HG02678 (cell line): ENCODE measurements around the gene ADAMTSL2.

Experiments
- ATAC-seq: cut with Tn5 transposase; IDR thresholded peaks from one replicate; pipeline ENCODE4 v1.9.1; 2021; ENCODE audit warnings: mild to moderate bottlenecking, moderate library complexity; ENCODE audit not compliant: unreplicated experiment

The ADAMTSL2 gene

DNA sequence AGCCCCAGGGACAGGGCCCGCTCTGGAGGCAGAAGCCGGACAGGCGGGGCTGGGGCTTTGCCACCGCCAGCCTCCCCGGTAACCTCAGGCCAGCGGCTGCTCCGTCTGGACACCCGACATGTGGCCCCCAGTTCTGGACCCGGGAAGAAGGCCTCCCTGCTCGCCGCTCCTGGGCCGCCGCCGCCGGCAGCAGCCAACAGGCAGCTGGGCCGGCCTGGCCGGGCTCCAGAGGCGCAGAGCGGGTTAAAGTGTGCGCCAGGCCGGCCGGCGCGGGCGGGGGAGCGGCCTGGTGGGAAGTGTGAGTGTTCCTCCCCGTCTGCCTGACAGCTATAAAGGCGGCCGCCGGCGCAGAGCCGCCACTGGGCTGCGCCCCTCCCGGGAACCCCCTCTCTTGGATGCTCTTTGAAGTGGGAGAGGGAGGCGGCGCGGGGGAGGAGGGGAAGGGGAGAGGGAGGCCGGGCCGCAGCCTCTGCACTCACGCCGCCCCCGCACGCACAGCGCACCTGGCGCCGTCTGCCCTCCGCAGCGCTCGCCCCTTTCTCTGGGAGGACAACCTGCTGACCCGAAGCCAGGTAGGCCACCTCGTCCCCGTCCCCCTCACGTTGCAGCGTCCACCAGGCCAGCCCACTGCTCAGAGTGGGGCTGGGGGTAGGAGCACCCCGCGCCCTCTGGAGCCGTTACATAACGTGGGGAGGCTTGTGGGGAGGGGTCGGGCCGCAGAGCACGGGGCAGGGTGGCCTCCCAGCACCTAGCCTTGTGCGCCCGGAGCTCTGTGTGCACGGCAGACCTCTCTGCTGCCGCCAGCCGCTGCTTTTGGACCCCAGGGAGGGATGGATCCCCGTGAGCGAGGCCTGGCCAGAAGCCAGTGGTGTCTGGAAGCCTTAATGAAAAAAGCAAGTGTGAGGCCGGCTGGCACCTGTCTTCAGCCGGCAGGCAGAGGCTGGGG lies at the start of gene ADAMTSL2:
Gene ADAMTSL2, plus strand, starts transcription at position 359 of the 946 bp plus-strand sequence. CDS start 2,009 bp downstream, outside the sequence.
- ATAC-seq = peak; percentile 45

DNA sequence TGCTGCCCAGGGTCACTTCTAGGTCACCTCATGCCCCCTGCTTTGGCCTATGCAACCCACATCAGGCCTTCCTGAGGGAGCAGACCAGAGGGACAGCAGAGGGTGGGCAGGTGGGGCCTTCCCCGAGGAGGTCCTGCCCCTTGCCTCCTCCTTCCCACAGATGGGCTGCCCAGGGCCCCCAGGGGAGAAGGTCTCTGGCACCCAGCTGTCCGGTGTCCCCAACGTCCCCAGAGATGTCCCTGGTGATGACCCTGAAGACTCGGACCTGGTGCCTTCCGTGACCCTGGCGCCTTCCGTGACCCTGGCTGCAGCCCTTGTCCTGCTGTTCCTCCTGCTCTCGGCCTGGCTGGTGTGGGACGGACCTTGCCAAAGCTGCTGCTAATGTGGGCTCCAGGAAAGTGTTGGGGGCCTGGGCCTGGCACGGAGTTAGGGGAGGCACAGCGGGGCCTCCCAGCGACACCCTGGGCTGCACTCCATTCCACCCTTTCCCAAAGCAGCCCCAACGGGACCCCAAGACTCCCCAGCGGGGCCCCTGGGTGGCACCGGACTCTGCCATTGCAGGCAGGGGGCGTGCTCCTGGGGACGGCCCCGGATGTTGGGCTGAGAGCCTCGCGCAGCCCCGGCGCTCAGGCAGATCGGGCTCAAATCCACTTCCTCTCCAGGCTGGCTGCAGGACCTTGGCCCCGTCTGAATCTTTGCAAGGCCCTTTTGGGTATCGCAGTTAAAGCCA lies 48.8 kb upstream of the ADAMTSL2 start:
- peak; percentile 12 for ATAC-seq

DNA sequence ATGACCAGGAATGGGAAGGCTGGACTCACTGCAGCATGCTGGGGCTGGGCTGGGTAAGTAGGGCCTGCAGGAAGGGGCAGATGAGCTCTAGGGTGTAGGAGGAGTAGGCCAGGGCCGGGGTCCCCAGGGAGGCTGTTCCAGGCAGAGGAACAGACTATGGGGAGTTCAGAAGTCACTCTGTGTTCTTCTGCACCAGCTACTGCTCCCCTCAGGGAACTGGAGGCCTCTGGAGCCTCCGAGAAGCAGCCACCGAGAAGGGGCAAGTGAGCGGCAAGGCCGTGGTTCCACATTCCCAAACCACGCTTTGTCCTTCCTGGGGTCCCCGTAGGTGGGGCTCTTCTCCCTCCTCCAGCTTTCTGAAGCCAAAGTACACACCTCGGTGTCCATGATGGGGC lies 47.2 kb upstream of the ADAMTSL2 start:
- no peak for ATAC-seq

DNA sequence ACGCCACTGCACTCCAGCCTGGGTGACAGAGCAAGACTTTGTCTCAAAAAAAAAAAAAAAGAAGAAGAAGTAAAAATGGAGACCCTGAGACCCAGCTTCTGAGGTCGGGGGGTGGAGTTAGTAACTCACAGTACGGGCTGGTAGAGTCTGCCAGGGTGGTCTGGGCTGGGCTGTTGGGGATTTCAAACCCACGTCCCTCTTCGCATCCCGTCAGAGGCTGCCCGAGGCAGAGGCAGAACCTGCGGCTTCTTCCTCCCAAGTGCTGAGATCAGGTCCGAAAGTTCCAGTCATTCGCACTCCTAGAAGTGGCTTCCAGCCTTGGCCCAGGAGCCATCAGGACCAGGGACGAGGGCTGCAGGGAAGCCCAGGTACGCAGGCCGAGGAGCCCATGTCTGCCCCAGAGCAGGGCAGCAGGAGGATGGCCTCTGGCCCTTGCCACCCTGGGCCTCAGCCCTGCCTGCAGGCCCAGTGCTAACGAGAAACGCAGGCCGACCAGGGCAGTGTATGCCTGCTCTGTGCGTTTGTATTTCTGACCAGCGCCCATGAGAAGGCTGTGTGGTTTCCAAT lies 45.7 kb upstream of the ADAMTSL2 start:
- no peak for ATAC-seq

DNA sequence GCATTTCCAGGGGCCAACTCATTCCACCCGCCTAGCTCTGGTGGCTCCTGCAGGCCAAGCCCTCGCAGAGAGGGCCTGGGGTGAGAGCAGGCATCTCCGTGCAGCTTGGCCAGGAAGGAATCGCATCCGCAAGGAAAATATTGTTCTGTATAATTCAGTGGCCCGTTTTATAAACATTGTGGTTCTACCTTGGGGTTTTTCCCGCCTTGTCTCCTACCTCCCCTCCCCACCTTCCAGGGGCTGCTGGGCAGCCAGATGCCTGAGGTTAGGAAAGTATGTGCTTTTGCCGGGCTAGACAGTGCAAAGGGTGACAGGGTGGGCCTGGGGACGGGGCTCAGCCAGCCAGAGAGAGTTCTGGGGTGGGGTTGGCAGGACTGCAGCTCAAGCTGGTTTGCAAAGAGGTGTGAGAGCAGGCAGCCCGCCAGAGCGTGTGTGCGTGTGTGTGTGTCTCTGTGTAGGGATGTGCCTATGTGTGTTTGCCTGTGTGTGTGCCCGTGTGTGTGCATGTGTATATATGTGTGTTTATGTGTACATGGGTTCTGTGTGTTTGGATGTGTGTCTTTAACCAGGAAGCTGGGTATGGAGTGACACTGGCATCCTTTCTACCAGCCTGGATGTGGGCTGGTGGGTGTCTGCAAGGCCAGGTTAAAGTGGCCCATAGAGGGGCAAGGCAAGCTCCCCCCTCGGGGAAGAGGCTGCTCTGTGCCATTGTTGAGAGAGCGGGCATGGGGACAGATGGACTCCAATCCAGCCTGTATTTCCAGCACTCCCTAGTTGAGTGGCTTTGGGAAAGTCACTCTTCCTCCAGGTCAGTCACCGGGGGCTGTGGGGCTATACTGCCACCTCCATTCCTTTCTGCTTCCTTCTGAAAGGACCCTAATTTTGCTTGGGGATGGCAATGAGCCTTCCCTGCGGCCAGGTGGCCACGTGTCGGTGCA lies 45.0 kb upstream of the ADAMTSL2 start:
- ATAC-seq = no peak

DNA sequence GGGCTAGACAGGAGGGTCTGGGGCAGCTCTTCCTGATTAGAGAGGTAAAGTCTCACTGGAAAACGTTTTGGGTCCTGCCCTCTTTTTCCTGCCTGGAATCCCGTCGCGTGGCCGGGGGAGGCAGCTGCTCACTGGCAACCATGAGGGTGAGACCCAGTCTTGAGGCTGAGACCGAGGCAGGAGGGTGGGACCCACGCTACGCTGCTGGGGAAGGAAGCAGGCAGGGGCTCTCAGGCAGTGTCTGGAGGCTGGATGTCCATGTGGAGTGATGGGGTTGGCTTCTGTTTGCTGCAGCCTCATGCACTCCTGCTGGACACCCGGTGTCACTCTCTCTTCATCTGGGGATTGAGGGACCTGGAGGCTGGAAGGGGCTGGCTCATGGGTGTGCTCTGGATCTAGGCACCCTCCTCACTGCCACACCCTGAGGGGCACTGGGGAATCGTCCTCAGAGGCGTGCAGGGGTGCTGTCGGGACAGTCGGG lies 44.3 kb upstream of the ADAMTSL2 start:
- ATAC-seq = no peak

DNA sequence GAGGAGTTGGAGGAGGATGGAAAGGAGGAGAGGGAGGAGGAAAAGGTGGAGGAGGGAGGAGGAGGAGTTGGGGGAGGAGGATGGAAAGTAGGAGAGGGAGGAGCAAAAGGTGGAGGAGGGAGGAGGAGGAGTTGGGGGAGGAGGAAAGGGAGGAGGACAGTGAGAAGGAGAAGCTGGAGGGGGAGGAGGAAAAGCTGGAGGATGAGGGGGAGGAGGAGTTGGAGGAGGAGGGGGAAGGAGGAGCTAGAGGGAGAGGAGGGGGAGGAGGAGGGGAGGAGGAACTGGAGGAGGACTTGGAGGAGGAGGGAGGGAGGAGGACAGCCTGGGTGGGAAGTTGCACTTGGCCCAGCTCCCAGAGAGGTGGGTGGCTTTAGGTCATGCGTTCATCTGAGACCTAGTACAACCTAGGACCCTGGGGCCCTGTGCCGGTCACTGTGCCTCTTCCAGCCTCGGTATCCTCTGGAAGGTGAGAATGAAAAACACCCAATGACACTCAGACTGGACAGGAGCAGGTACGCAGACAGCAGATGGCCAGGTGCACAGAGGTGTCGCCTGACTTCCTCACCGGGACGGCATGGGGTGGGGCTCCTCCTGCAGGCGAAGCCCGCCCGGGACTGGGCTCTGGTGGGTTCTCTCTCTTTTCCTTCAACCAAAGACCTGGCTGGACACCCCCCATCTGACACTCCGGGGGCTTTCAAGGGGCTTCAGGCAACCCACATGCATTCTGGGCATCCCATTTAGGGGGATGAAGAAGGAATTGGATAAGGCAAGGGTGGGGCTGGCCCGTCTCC lies 43.4 kb upstream of the ADAMTSL2 start:
- no peak for ATAC-seq

DNA sequence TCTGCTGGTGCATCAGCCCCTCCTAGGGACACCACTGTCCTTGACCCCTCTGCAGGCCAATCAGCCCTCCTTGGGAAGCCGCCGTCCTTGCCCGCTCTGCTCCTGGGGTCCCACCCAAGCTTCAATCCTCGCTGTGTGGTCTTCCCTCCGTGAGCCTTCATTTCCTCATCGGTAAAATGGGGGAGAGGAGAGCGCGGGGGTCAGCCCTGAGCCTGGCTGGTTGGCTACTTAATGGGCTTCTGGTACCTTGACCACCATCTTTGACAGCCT lies 42.9 kb upstream of the ADAMTSL2 start:
- no peak for ATAC-seq

DNA sequence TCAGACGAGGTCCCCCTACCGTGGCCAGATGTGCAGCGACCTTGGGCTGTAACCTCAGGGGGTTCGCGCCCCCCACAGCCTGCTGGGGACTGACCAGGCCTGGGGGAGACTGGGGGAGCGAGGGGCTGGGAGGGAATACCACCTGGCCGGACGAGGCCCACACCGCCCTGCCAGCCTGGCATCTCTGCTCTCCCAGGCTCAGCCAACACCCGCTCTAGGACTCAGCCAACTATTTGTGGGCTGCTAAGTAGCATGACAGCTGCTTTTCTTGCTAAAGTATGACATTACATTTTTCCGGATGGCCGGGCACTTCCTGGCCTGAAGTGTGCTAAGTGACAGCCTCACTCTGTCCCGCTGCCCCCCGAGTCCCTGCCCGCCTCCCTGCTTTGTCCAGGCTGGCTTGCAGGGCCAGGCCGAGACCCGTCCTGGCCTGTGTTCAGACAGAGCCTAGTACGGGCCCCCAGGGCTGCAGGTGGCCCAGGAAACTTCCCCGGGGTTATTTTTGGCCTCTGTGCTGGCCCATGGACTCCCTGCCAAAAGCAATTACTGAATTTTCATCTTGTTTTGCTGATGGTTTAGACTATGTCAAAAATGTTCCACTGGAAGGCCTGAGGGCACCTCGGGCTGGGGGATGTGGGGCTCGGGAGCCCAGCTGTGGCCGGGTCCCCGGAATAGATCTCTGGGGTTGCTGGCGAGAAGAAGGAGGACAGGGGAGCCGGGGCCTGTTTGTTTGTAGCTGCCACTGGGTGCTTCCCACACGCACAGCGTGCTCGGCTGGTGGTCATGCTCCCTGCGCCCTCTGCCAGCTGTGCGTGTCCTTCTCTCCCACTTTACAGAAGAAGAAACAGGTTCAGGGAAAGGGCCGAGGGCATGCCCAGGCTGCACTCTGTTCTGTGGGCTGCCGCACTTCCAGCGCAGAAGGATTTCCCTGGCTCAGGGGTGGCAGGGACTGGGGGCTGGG lies 42.2 kb upstream of the ADAMTSL2 start:
- no peak for ATAC-seq

DNA sequence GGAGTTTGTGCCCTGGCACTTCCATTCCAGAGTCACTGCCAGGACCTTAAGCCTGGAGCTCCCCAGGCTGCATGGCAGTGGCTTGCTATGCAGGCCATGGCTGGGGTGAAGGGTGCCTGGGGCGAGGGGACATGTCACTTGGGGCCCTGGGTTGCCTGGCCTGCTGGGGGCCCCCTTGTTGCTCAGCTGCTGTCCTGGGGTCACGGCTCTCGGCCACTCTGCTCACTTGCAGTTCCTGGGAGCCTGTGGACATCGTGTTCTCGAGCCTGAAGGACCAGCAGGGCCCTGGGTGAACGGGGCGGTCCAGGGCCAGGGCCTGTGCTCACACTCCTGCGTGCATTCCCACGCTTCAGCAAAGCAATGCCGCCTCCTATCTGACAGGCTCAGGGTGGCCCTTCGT lies 41.1 kb upstream of the ADAMTSL2 start:
- no peak for ATAC-seq

DNA sequence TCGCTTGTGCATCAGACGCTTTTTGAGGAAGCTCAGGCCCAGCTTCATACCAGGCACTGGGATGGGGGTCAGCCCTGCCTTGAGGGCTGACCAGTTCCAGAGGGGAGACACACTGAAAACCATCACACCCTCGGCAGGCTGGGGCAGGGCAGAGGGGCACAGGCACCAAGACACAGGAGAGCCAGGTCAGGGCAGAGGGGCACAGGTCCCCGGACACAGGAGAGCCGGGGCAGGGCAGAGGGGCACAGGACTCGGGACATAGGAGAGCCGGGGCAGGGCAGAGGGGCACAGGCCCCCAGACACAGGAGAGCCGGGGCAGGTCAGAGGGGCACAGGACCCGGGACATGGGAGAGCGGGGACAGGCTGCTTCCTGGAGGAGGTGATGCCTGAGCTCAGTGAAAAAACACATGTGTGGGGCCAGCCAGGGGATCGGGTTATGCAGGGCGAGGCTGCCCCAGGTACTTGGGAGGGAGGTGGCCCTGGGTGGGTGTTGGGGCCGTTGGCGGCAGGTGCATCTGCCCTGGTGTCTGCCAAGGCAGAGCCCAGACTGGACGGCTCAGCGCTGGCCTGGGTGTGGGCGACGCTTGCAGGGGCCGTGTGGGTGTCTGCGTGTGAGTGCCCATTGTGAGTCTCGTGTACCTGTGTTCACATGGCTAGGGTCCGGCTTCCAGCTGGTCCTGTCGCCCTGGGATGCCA lies 40.5 kb upstream of the ADAMTSL2 start:
- no peak for ATAC-seq

DNA sequence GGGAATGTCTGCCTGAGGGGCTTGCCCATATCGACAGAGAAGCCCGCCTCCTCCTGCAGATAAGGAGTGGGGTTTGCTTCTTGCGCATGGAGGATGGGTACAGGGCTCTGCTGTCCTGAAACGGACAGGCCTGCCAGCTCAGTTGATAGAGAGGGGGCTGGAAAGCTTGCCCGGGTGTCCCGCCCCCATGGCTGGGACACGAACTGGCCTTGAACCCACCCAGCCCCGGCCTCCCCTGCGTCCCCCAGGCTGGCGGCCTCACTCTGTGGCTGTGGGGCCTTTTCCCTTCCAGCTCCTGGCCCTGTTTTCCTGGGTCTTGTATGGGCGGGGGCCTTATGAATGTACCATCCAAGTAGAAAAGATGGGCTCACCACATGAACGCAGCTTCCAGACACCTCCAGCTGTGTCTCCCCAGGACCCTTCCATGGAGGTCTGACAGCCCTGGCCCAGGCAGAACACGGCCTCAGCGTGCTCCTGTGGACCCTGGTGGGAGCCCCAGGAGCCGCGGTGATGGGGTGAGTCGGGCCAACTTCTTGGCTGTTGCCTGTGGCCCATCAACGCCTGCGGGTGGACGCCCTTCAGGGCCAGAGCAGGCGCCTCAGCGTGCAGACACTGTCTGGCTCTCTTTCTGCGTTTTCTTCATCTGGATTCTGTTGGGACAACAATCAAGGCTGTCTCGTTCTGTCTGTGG lies 39.7 kb upstream of the ADAMTSL2 start:
- ATAC-seq = no peak

DNA sequence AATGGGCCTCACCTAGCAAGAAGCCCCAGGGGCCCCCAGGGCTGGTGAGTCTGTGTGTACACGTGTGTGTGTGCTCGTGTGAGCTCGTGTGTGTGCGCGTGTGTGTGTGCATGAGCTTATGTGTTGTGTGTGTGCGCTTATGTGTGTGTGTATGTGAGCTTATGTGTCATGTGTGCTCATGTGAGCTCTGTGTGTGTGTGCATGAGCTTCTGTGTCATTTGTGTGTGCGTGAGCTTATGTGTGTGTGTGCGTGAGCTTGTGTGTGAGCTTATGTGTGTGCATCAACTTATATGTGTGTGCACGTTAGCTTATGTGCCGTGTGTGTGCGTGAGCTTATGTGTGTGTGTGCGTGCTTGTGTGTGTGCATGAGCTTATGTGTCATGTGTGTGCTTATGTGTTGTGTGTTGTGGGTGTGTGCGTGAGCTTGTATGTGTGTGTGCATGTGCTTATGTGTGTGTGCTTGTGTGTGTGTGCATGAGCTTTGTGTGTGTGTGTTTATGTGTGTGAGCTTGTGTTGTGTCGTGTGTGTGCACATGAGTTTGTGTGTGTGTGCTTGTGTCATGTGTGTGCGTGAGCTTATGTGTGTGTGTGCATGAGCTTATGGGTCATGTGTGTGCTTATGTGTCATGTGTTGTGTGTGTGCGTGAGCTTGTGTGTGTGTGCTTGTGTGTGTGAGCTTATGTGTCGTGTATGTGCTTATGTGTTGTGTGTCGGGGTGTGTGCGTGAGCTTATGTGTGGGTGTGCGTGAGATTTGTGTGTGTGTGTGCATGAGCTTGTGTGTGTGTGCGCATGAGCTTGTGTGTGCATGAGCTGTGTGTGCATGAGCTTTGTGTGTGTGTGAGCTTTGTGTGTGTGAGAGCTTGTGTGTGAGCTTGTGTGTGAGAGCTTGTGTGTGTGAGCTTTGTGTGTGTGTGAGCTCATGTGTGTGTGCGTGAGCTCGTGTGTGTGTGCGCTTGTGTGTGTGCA lies 38.9 kb upstream of the ADAMTSL2 start:
- no peak for ATAC-seq

DNA sequence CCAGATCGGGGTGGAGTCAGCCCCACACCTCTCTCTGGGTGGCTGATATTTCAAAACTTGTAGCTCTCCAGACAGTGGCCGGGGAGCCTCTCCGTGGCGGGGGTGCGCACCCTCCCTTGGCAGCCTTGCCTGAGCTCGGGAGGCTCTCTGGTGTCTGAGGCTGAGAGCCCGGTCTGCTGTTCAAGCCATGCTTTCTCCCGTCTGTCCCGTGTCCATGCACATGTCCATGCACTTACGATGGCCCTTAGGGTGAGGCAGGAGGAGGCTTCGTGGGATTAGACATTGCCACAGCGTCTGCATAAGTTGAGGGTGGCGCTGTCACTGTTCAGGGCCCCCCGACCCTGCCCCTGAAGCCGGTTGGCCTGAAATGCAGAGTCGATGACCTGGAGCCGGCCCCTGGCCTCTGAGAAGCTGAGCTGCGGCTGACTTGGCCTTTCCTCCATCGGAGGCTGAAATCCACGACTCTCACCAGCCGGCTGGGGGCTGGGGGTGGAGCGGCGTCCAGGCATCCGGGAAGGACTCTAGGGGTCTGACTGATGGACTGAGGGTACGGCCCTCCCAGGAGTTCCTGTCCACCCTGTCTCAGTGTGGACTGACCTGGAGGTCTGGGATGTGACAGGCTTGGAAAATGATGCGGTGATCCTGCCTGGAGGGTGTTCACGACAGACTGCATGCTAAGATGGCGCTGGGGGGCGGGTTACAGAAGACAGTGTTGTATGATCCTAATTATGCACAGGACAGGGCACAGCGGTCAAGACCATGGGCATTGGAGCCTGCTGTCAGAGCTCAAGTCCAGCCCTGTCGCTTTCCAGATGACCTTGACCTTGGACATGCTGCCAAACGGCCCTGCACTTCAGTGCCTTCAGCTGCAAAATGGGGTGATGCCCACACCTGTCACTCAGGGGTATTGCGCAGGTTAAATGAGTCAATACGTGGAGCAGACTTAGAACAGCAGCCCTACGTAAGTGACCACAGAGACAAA lies 37.4 kb upstream of the ADAMTSL2 start:
- no peak for ATAC-seq
